Dedifferentiated amniotic fluid mesenchymal stem cell (primary cell): ENCODE data around the gene DEFB132.

ENCODE experiments used
- DNase-seq: peaks from one replicate; pipeline ENCODE4 v3.0.0-alpha.2; 2016; ENCODE audit errors: extremely low spot score

The DEFB132 gene

GRCh38 chr20:263701-264100 lies 6.2 kb downstream of the DEFB132 start:
- DNase-seq = no peak

GRCh38 chr20:266596-267562 lies 9.4 kb downstream of the DEFB132 start:
- DNase-seq = peak; percentile 46

GRCh38 chr20:270517-270916 lies 13.0 kb downstream of the DEFB132 start:
- DNase-seq = no peak

- DNase-seq = no peak
These were observed 13.5 kb downstream of the DEFB132 start for GRCh38 chr20:271069-271468.

GRCh38 chr20:271528-271927 lies 14.0 kb downstream of the DEFB132 start:
- no peak for DNase-seq

- DNase-seq = no peak
These were observed 15.2 kb downstream of the DEFB132 start for GRCh38 chr20:272718-273117.

GRCh38 chr20:273884-274283 lies 16.4 kb downstream of the DEFB132 start:
- no peak for DNase-seq

GRCh38 chr20:275791-276190 lies 18.3 kb downstream of the DEFB132 start:
- no peak for DNase-seq

- no peak for DNase-seq
These were observed 19.3 kb downstream of the DEFB132 start for GRCh38 chr20:276620-277495.

- no peak for DNase-seq
These were observed 19.9 kb downstream of the DEFB132 start for GRCh38 chr20:277496-277781.

GRCh38 chr20:278181-278580 lies 20.7 kb downstream of the DEFB132 start:
- DNase-seq = no peak

- no peak for DNase-seq
These were observed 21.4 kb downstream of the DEFB132 start for GRCh38 chr20:278607-279571.

- DNase-seq = no peak
These were observed 26.6 kb downstream of the DEFB132 start for GRCh38 chr20:284172-284571.

GRCh38 chr20:286508-286907 lies 29.0 kb downstream of the DEFB132 start:
- no peak for DNase-seq

GRCh38 chr20:288956-289692 lies 31.6 kb downstream of the DEFB132 start:
- no peak for DNase-seq

- no peak for DNase-seq
These were observed 32.2 kb downstream of the DEFB132 start for GRCh38 chr20:289693-290083.

- peak; percentile 92 for DNase-seq
These were observed 32.7 kb downstream of the DEFB132 start, which contains the start of gene C20orf96 for GRCh38 chr20:290084-290831. C20orf96 (minus strand) TSS chr20:290750; CDS start chr20:290610, 140 bp downstream.

- DNase-seq = no peak
These were observed 37.1 kb downstream of the DEFB132 start for GRCh38 chr20:294602-295001.

- no peak for DNase-seq
These were observed 38.3 kb downstream of the DEFB132 start for GRCh38 chr20:295804-296203.
